Naive thymus-derived CD4-positive, alpha-beta T cell (primary cell): Measurements from ENCODE around the gene EYS. TPM values are rescaled to one million over a fixed set of nuclear protein-coding genes. Genes with fewer than 3 reads are reported as not detected.
"Not testable (repeated sequence)": the region's sequence is repeated elsewhere in the genome, so short reads cannot be mapped to it uniquely, and the experiment has no call there.

Source experiments
- ATAC-seq: fragments of 150-1000 bp; cut with Tn5 transposase; 2 replicates; pipeline ENCODE4 v1.10.0; 2021; ENCODE audit warnings: mild to moderate bottlenecking, moderate library complexity
- CTCF ChIA-PET: fragments of 350-600 bp; sonication (Branson Sonifier 250); formaldehyde crosslinking; loops from one replicate; lab custom pipeline; 2021; ENCODE audit warnings: antibody characterized with exemption; lab: Charles Lee
- POLR2A ChIA-PET: fragments of 350-600 bp; sonication (Branson Sonifier 250); formaldehyde crosslinking; loops from one replicate; lab custom pipeline; 2021; ENCODE audit warnings: antibody characterized with exemption, inconsistent platforms; lab: Charles Lee
- DNase-seq, 9 donors: peaks; one replicate each; pipeline versions ENCODE4 v3.0.0 to v3.0.0-alpha.2; 2020 to 2022; ENCODE audit warnings: mixed read lengths in 1 of 9
- H3K27ac ChIP-seq: one replicate; pipeline ENCODE4 v1.7.0; 2013; ENCODE audit warnings: mild to moderate bottlenecking, low read depth, low read length, moderate library complexity
- H3K27me3 ChIP-seq, 2 donors: one replicate each; pipeline ENCODE4 v1.7.0; 2013; ENCODE audit warnings: low read length in 2 of 2, mild to moderate bottlenecking in 2 of 2, moderate library complexity in 2 of 2; ENCODE audit not compliant: control insufficient read depth in 2 of 2, insufficient read depth in 2 of 2
- H3K36me3 ChIP-seq, 3 experiments: 1 replicate in 2 of 3; 2 replicates in 1 of 3; pipeline ENCODE4 v1.7.0; 2013; ENCODE audit warnings: low read length in 3 of 3, mild to moderate bottlenecking in 3 of 3, moderate library complexity in 1 of 3; ENCODE audit not compliant: insufficient read depth in 3 of 3, control insufficient read depth in 2 of 3
- H3K4me1 ChIP-seq, 2 donors: one replicate each; pipeline ENCODE4 v1.7.0; 2013; ENCODE audit warnings: low read length in 2 of 2, mild to moderate bottlenecking in 2 of 2, moderate library complexity in 1 of 2; ENCODE audit not compliant: control insufficient read depth in 2 of 2, insufficient read depth in 2 of 2
- H3K4me3 ChIP-seq: 2 replicates; pipeline ENCODE4 v1.7.0; 2013; ENCODE audit warnings: mild to moderate bottlenecking, low read length
- H3K9me3 ChIP-seq, 3 experiments: 1 replicate in 2 of 3; 2 replicates in 1 of 3; pipeline ENCODE4 v1.7.0; 2013; ENCODE audit warnings: low read length in 3 of 3; ENCODE audit not compliant: control insufficient read depth in 2 of 3
- H3K27ac Mint-ChIP-seq, 9 donors: one replicate each; pipeline ENCODE4 v1.8.0; 2020 to 2022; ENCODE audit warnings: mixed read lengths in 9 of 9, mild to moderate bottlenecking in 8 of 9, moderate library complexity in 5 of 9, inconsistent platforms in 2 of 9
- H3K27me3 Mint-ChIP-seq, 5 donors: one replicate each; pipeline ENCODE4 v1.8.0; 2021 to 2022; ENCODE audit warnings: mixed read lengths in 5 of 5, mild to moderate bottlenecking in 1 of 5
- H3K36me3 Mint-ChIP-seq, 5 donors: one replicate each; pipeline ENCODE4 v1.8.0; 2020 to 2022; ENCODE audit warnings: mixed read lengths in 5 of 5, mild to moderate bottlenecking in 3 of 5, inconsistent platforms in 1 of 5
- H3K4me1 Mint-ChIP-seq, 7 donors: one replicate each; pipeline ENCODE4 v1.8.0; 2020 to 2022; ENCODE audit warnings: mixed read lengths in 7 of 7, mild to moderate bottlenecking in 3 of 7, inconsistent platforms in 1 of 7
- H3K4me3 Mint-ChIP-seq, 10 donors: one replicate each; pipeline ENCODE4 v1.8.0; 2020 to 2022; ENCODE audit warnings: mild to moderate bottlenecking in 10 of 10, mixed read lengths in 10 of 10, moderate library complexity in 6 of 10, inconsistent platforms in 2 of 10
- H3K9me3 Mint-ChIP-seq, 11 donors: one replicate each; pipeline ENCODE4 v1.8.0; 2020 to 2022; ENCODE audit warnings: mixed read lengths in 11 of 11, mild to moderate bottlenecking in 4 of 11, inconsistent platforms in 1 of 11, moderate library complexity in 1 of 11
- intact Hi-C, 2 donors: fragments of 100-400 bp; cut with micrococcal nuclease; formaldehyde crosslinking; loops; one replicate each; pipeline ENCODE4 v1.15.1; 2023
- polyA plus RNA-seq, 2 donors: library from polyadenylated mRNA; unstranded; fragments of 300-500 nt; fragmentation: Illumina TruSeq; gene quantifications; one replicate each; pipeline ENCODE4 v1.2.3, GENCODE V29; 2021
- total RNA-seq, 6 experiments: library from RNA in 5 of 6; stranded (reverse) in 5 of 6; gene quantifications; 1 replicate in 5 of 6; 2 replicates in 1 of 6; pipeline ENCODE4 v1.2.3 and lab custom pipeline; 2021 to 2026

The EYS gene
- total and polyA plus RNA-seq, 7 experiments from 2014 or later, result 0.07 to 0.21 (median 0.13) TPM; not detected in 4

GRCh38 chr6:64252256-64252655, 1454.8 kb downstream of the EYS start:
- no peak overlapping the region for H3K4me3 ChIP-seq
- no peaks in the 10 kb centered on the region for H3K4me1 Mint-ChIP-seq
- no peak overlapping the region for H3K27ac Mint-ChIP-seq
- H3K9me3 ChIP-seq, result no peaks in the 10 kb centered on the region
- POLR2A ChIA-PET, result no interaction called here
- no peaks in the 10 kb centered on the region for H3K27me3 Mint-ChIP-seq
- no peaks in the 10 kb centered on the region for H3K36me3 ChIP-seq
- no peaks in the 10 kb centered on the region for H3K4me1 ChIP-seq
- H3K4me3 Mint-ChIP-seq, result no peak overlapping the region
- ATAC-seq, result no peak
- no peaks in the 10 kb centered on the region for H3K27me3 ChIP-seq
- intact Hi-C loops, result no loop called here
- H3K9me3 Mint-ChIP-seq, result peaks cover 0 to 18% (median 2%) of the 10 kb centered on the region in 11 donors
- CTCF ChIA-PET, result no interaction called here
- H3K36me3 Mint-ChIP-seq, result no peaks in the 10 kb centered on the region
- no peak overlapping the region for H3K27ac ChIP-seq
- no peak for DNase-seq

GRCh38 chr6:64250126-64250525, 1456.9 kb downstream of the EYS start:
- DNase-seq (no peak), ATAC-seq (no peak)
- Histone ChIP-seq H3K4me1 (no peaks in the 10 kb centered on the region), H3K27me3 (no peaks in the 10 kb centered on the region), H3K4me3 (no peak overlapping the region), H3K36me3 (no peaks in the 10 kb centered on the region), H3K27ac (no peak overlapping the region), H3K9me3 (no peaks in the 10 kb centered on the region)
- intact Hi-C loops, result no loop called here
- H3K27me3 Mint-ChIP-seq, result no peaks in the 10 kb centered on the region
- no peaks in the 10 kb centered on the region for H3K36me3 Mint-ChIP-seq
- H3K27ac Mint-ChIP-seq, result no peak overlapping the region
- no peak overlapping the region for H3K4me3 Mint-ChIP-seq
- peaks cover 0 to 18% (median 5%) of the 10 kb centered on the region in 11 donors for H3K9me3 Mint-ChIP-seq
- no peaks in the 10 kb centered on the region for H3K4me1 Mint-ChIP-seq
- POLR2A ChIA-PET, result no interaction called here
- CTCF ChIA-PET, result no interaction called here

- Mint-ChIP-seq H3K27ac (no peak overlapping the region), H3K9me3 (peaks cover 0 to 18% (median 3%) of the 10 kb centered on the region in 11 donors), H3K4me3 (no peak overlapping the region), H3K36me3 (no peaks in the 10 kb centered on the region), H3K27me3 (no peaks in the 10 kb centered on the region), H3K4me1 (no peaks in the 10 kb centered on the region)
- no peaks in the 10 kb centered on the region for H3K4me1 ChIP-seq
- no peak overlapping the region for H3K4me3 ChIP-seq
- no peaks in the 10 kb centered on the region for H3K27me3 ChIP-seq
- ChIA-PET CTCF (interaction anchor here (0.6 kb wide), 1 partner anchor 10 kb away, joined by 3 read pairs; no protein-coding TSS in a partner anchor), POLR2A (no interaction called here)
- DNase-seq (no peak), ATAC-seq (no peak)
- intact Hi-C loops, result no loop called here
- H3K9me3 ChIP-seq, result no peaks in the 10 kb centered on the region
- H3K27ac ChIP-seq, result no peak overlapping the region
- no peaks in the 10 kb centered on the region for H3K36me3 ChIP-seq
Observed at GRCh38 chr6:64249115-64249514, 1457.9 kb downstream of the EYS start.

- ATAC-seq, result no peak
- intact Hi-C loops, result no loop called here
- Mint-ChIP-seq H3K36me3 (no peaks in the 10 kb centered on the region), H3K4me3 (no peak overlapping the region), H3K27me3 (no peaks in the 10 kb centered on the region), H3K4me1 (no peaks in the 10 kb centered on the region), H3K27ac (no peak overlapping the region), H3K9me3 (peaks cover 0 to 21% (median 11%) of the 10 kb centered on the region in 11 donors)
- H3K27ac ChIP-seq, result no peak overlapping the region
- POLR2A ChIA-PET, result no interaction called here
- no peaks in the 10 kb centered on the region for H3K9me3 ChIP-seq
- no peak overlapping the region for H3K4me3 ChIP-seq
- DNase-seq, result no peak
- no peaks in the 10 kb centered on the region for H3K36me3 ChIP-seq
- H3K27me3 ChIP-seq, result no peaks in the 10 kb centered on the region
- H3K4me1 ChIP-seq, result no peaks in the 10 kb centered on the region
- CTCF ChIA-PET, result no interaction called here
Observed at GRCh38 chr6:64243618-64244017, 1463.4 kb downstream of the EYS start.

GRCh38 chr6:64238908-64239307, 1468.1 kb downstream of the EYS start:
- H3K4me3 ChIP-seq, H3K27ac ChIP-seq, DNase-seq, H3K36me3 Mint-ChIP-seq, H3K27me3 ChIP-seq, CTCF ChIA-PET, H3K4me1 ChIP-seq, H3K27ac Mint-ChIP-seq, ATAC-seq, H3K36me3 ChIP-seq, intact Hi-C loops, H3K4me1 Mint-ChIP-seq, H3K4me3 Mint-ChIP-seq, H3K27me3 Mint-ChIP-seq, H3K9me3 ChIP-seq, POLR2A ChIA-PET: not testable (repeated sequence)
- peaks cover 0 to 16% (median 11%) of the 10 kb centered on the region in 11 donors for H3K9me3 Mint-ChIP-seq

- H3K4me3 ChIP-seq, result no peak overlapping the region
- H3K27ac Mint-ChIP-seq, result no peak overlapping the region
- ChIA-PET CTCF (no interaction called here), POLR2A (no interaction called here)
- no peak overlapping the region for H3K27ac ChIP-seq
- peaks cover 0 to 16% (median 11%) of the 10 kb centered on the region in 11 donors for H3K9me3 Mint-ChIP-seq
- no peaks in the 10 kb centered on the region for H3K36me3 ChIP-seq
- H3K9me3 ChIP-seq, result no peaks in the 10 kb centered on the region
- no peak overlapping the region for H3K4me3 Mint-ChIP-seq
- no peaks in the 10 kb centered on the region for H3K27me3 ChIP-seq
- intact Hi-C loops, result no loop called here
- H3K36me3 Mint-ChIP-seq, result no peaks in the 10 kb centered on the region
- DNase-seq (no peak), ATAC-seq (no peak)
- no peaks in the 10 kb centered on the region for H3K4me1 Mint-ChIP-seq
- no peaks in the 10 kb centered on the region for H3K4me1 ChIP-seq
- no peaks in the 10 kb centered on the region for H3K27me3 Mint-ChIP-seq
Observed at GRCh38 chr6:64238071-64238470, 1469.0 kb downstream of the EYS start.

- no peak for DNase-seq
- intact Hi-C loops, result no loop called here
- H3K27me3 Mint-ChIP-seq, result no peaks in the 10 kb centered on the region
- Histone ChIP-seq H3K27me3 (no peaks in the 10 kb centered on the region), H3K4me1 (no peaks in the 10 kb centered on the region), H3K27ac (no peak overlapping the region), H3K4me3 (no peak overlapping the region), H3K9me3 (no peaks in the 10 kb centered on the region), H3K36me3 (no peaks in the 10 kb centered on the region)
- H3K4me1 Mint-ChIP-seq, result no peaks in the 10 kb centered on the region
- H3K36me3 Mint-ChIP-seq, result no peaks in the 10 kb centered on the region
- no peak overlapping the region for H3K4me3 Mint-ChIP-seq
- H3K9me3 Mint-ChIP-seq, result peaks cover 0 to 7% (median 3%) of the 10 kb centered on the region in 11 donors
- H3K27ac Mint-ChIP-seq, result no peak overlapping the region
- no peak for ATAC-seq
- POLR2A ChIA-PET, result no interaction called here
- CTCF ChIA-PET, result interaction anchor here (0.6 kb wide), 1 partner anchor 821 kb away, joined by 3 read pairs; no protein-coding TSS in a partner anchor
Observed at GRCh38 chr6:64233746-64234145, 1473.3 kb downstream of the EYS start.
